Uterus (tissue), 2 donors: ENCODE data around the gene LIMS4.
"Not testable (repeated sequence)": the region's sequence is repeated elsewhere in the genome, so short reads cannot be mapped to it uniquely, and the experiment has no call there.

ENCODE experiments used
- CTCF ChIP-seq, 4 experiments: fragments of 200-600 bp in 2 of 4; fragments of 450-650 bp in 2 of 4; sonication (generic) in 2 of 4; IDR thresholded peaks; one replicate each; pipeline ENCODE4 v1.5.1; 2016 to 2019; ENCODE audit warnings: antibody characterized with exemption in 4 of 4, mild to moderate bottlenecking in 2 of 4, moderate library complexity in 1 of 4
- POLR2A ChIP-seq, 2 donors: fragments of 450-650 bp; IDR thresholded peaks; one replicate each; pipeline ENCODE4 v1.6.1; 2016; ENCODE audit warnings: antibody characterized with exemption in 2 of 2, mild to moderate bottlenecking in 1 of 2, moderate library complexity in 1 of 2

DNA sequence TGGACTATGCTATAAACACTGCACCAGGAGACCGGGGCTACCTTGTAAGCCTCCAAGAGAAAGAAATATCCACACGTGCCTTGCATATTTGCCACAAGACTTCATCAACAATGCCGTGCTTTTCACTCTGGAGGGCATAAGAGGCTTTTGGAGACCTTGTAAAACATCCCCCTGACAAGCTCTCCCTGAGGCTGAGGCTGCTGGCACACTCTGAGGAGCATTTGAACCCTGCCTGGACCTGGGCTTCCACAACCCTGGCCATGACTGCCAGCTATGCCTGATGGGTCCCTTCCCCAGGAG is 393 bp upstream of the LIMS4 start:
- not testable (repeated sequence) for TF ChIP-seq CTCF, POLR2A (IDR thresholded peaks at IDR 0.05)
